Liver (tissue), 9 donors: Measurements from ENCODE around the gene COA8. TPM values are rescaled to one million over a fixed set of nuclear protein-coding genes. Genes with fewer than 3 reads are reported as not detected.

Experiments
- DNase-seq: peaks from one replicate; pipeline ENCODE4 v3.0.0-alpha.2; 2017; ENCODE audit warnings: low spot score
- H3K27ac ChIP-seq, 2 donors: one replicate each; pipeline ENCODE4 v1.7.0; 2013; ENCODE audit warnings: inconsistent platforms in 2 of 2, low read length in 2 of 2, control low read depth in 1 of 2, low read depth in 1 of 2, mild to moderate bottlenecking in 1 of 2
- H3K27me3 ChIP-seq, 4 donors: one replicate each; pipeline versions ENCODE4 v1.6.1 to v1.7.0; 2013; ENCODE audit warnings: low read length in 3 of 4, inconsistent platforms in 1 of 4, mild to moderate bottlenecking in 1 of 4, moderate library complexity in 1 of 4; ENCODE audit not compliant: control insufficient read depth in 4 of 4, insufficient read depth in 4 of 4
- H3K36me3 ChIP-seq, 4 donors: one replicate each; pipeline versions ENCODE4 v1.6.1 to v1.7.0; 2013; ENCODE audit warnings: low read length in 3 of 4, mild to moderate bottlenecking in 3 of 4, low read depth in 1 of 4, moderate library complexity in 1 of 4; ENCODE audit not compliant: control insufficient read depth in 4 of 4, insufficient read depth in 3 of 4
- H3K4me1 ChIP-seq, 4 donors: one replicate each; pipeline versions ENCODE4 v1.6.1 to v1.7.0; 2013; ENCODE audit warnings: low read length in 3 of 4, mild to moderate bottlenecking in 3 of 4, moderate library complexity in 1 of 4; ENCODE audit not compliant: control insufficient read depth in 4 of 4, insufficient read depth in 4 of 4
- H3K4me3 ChIP-seq, 3 donors: one replicate each; pipeline versions ENCODE4 v1.6.1 to v1.7.0; 2013; ENCODE audit warnings: low read length in 3 of 3, control low read depth in 1 of 3, low read depth in 1 of 3, mild to moderate bottlenecking in 1 of 3
- H3K9ac ChIP-seq, 2 donors: one replicate each; pipeline ENCODE4 v1.7.0; 2013; ENCODE audit warnings: low read length in 2 of 2, mild to moderate bottlenecking in 2 of 2, moderate library complexity in 2 of 2, control low read depth in 1 of 2, low read depth in 1 of 2
- H3K9me3 ChIP-seq, 4 donors: one replicate each; pipeline versions ENCODE4 v1.6.1 to v1.7.0; 2013; ENCODE audit warnings: low read length in 3 of 4; ENCODE audit not compliant: control insufficient read depth in 4 of 4
- FOXA1 ChIP-seq: IDR thresholded peaks from 2 replicates; pipeline ENCODE4 v1.6.1; 2016; ENCODE audit warnings: antibody characterized with exemption
- FOXA2 ChIP-seq: IDR thresholded peaks from 2 replicates; pipeline ENCODE4 v1.6.1; 2016; ENCODE audit warnings: antibody characterized with exemption
- GABPA ChIP-seq, 2 donors: IDR thresholded peaks in 1 of 2; conservative IDR thresholded peaks in 1 of 2; 2 replicates each; pipeline ENCODE4 v1.6.1; 2016; ENCODE audit warnings: antibody characterized with exemption in 2 of 2, mild to moderate bottlenecking in 1 of 2, moderate library complexity in 1 of 2
- HNF4G ChIP-seq: IDR thresholded peaks from 2 replicates; pipeline ENCODE4 v1.6.1; 2016; ENCODE audit warnings: antibody characterized with exemption
- JUND ChIP-seq, 2 donors: IDR thresholded peaks; 2 replicates each; pipeline ENCODE4 v1.6.1; 2016; ENCODE audit warnings: antibody characterized with exemption in 2 of 2
- NR2F2 ChIP-seq: IDR thresholded peaks from 2 replicates; pipeline ENCODE4 v1.6.1; 2016; ENCODE audit warnings: antibody characterized with exemption
- RAD21 ChIP-seq, 2 donors: IDR thresholded peaks; 2 replicates each; pipeline ENCODE4 v1.6.1; 2016; ENCODE audit warnings: antibody characterized with exemption in 2 of 2, mild to moderate bottlenecking in 2 of 2
- SP1 ChIP-seq: IDR thresholded peaks from 2 replicates; pipeline ENCODE4 v1.6.1; 2018; ENCODE audit warnings: antibody characterized with exemption, mild to moderate bottlenecking
- YY1 ChIP-seq: IDR thresholded peaks from 2 replicates; pipeline ENCODE4 v1.6.1; 2016; ENCODE audit warnings: antibody characterized with exemption, mild to moderate bottlenecking
- WGBS: extraction: QIAGEN DNeasy Blood & Tissue Kit; methylation state at CpG from one replicate; pipeline ENCODE4 v1.1.7; 2013; 5-methylcytosine and 5-hydroxymethylcytosine counted together
- polyA plus RNA-seq, 2 donors: library from polyadenylated mRNA; stranded (reverse) in 1 of 2; unstranded in 1 of 2; fragments of 200-250 nt in 1 of 2; fragments of >200 nt in 1 of 2; fragmentation: Nextera tagmentation in 1 of 2; extraction: Ambion mirVana in 1 of 2; gene quantifications; one replicate each; pipeline versions ENCODE4 v1.2.1 to v1.2.3, GENCODE V29; 2013 to 2015
- total RNA-seq, 2 donors: library from RNA; depleted of rRNA; stranded (reverse); fragments of >200 nt; gene quantifications; one replicate each; pipeline ENCODE4 v1.2.3, GENCODE V29; 2014
- TF ChIP-seq, protein P1 (sequence below): fragments of 150-350 bp; IDR thresholded peaks from 2 replicates; pipeline ENCODE4 v1.5.1; 2017; ENCODE audit warnings: improper control_type of control experiment, low read depth, low read length; ENCODE audit not compliant: missing input control
- TF ChIP-seq, protein P2 (sequence below): IDR thresholded peaks from 2 replicates; pipeline ENCODE4 v1.6.1; 2016; ENCODE audit warnings: antibody characterized with exemption
- TF ChIP-seq, protein P3 (sequence below): IDR thresholded peaks from 2 replicates; pipeline ENCODE4 v1.6.1; 2016; ENCODE audit warnings: antibody characterized with exemption, mild to moderate bottlenecking
- TF ChIP-seq, protein P4 (sequence below): IDR thresholded peaks from 2 replicates; pipeline ENCODE4 v1.6.1; 2016; ENCODE audit warnings: antibody characterized with exemption
- donor health status: healthy.
- donor health status: healthy.
- donor health status: healthy.
- donor health status: healthy.
- donor health status: healthy.

The COA8 gene
- total and polyA plus RNA-seq, 4 donors, result 8.3 to 35.5 (median 17.0) TPM

DNA sequence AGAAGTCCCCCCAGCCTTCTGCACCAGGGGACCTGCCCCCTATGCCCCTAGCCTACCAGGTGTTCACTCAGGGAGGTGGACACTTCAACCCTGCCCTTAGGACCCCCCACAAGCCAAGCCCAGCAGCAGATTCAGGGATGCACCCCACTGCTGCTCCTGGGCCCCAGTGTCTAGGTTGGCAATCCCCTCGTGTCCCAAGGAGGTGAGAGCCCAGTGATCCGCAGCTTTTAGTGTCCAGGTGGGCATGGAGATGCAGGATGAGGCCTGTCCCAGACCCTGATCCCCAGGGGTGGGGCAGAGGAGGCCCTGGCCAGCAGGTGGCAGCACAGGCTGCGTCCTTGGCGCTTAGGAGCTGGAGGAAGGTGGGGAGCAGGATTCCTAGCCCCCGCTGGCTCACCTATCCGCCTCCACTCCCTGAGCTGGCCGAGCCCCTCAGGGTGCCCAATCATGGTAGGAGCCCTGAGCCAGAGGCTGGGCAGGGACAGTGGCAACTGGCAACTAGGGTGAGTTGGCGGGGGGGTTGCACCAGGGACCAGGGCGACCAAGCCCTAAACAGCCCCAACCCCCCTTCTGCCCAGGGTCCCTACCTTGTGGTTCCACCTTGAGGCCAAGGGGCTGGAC, 44.2 kb upstream of the COA8 start:
- Histone ChIP-seq H3K9ac (no peak overlapping the region), H3K4me1 (peaks cover 4 to 41% (median 24%) of the 10 kb centered on the region in 4 donors), H3K36me3 (no peaks in the 10 kb centered on the region), H3K27ac (no peak overlapping the region), H3K9me3 (no peaks in the 10 kb centered on the region), H3K4me3 (no peak overlapping the region), H3K27me3 (no peaks in the 10 kb centered on the region)
- no peak for TF ChIP-seq JUND (IDR thresholded peaks at IDR 0.05)
- peak; percentile 81 to 91 for TF ChIP-seq RAD21 (IDR thresholded peaks at IDR 0.05)
- no peak for TF ChIP-seq FOXA2
- no peak for TF ChIP-seq NR2F2
- TF ChIP-seq, protein P1, sequence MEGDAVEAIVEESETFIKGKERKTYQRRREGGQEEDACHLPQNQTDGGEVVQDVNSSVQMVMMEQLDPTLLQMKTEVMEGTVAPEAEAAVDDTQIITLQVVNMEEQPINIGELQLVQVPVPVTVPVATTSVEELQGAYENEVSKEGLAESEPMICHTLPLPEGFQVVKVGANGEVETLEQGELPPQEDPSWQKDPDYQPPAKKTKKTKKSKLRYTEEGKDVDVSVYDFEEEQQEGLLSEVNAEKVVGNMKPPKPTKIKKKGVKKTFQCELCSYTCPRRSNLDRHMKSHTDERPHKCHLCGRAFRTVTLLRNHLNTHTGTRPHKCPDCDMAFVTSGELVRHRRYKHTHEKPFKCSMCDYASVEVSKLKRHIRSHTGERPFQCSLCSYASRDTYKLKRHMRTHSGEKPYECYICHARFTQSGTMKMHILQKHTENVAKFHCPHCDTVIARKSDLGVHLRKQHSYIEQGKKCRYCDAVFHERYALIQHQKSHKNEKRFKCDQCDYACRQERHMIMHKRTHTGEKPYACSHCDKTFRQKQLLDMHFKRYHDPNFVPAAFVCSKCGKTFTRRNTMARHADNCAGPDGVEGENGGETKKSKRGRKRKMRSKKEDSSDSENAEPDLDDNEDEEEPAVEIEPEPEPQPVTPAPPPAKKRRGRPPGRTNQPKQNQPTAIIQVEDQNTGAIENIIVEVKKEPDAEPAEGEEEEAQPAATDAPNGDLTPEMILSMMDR, result peak; percentile 83
- 31% methylated on average over 9 of the region's 9 CpGs for WGBS
- DNase-seq, result peak; percentile 71

DNA sequence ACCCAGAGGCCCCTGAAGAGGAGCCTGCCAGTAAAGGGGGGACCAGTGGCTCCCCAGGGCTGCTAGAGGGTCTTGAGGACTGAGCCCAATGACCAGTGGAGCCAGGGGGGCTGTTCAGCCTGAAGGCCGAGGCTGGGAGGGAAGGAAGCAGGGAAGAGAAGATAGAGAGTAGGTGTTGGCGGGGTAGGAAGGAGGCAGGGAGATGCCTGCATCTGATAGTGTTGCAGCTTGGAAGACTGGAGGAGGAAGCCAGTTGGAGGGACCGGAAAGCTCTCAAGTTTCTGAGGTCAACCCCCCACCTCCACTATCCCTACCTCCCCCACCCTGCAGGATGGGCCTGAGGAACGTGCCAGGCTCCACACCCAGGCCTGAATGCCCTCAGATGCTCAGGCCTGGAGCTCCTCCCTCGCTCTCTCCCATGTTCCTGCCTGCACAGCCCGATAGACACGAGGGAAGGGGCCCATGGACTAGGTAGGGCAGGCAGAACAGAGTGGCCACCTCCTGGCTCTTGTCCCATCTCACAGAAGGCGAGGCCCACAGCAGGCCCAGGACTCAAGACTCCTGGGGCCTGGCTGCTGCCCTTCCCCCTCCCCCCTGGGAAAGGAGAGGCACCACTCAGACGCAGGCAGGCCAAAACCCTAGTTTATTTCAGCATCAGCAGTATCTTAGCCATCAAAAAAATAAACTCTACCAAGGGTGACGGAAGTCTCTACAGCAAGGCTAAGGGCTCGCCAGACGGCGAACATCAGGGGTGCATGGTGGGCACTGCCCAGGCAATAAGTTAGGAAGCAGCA, 43.5 kb upstream of the COA8 start:
- Histone ChIP-seq H3K27me3 (no peaks in the 10 kb centered on the region), H3K4me1 (peaks cover 4 to 41% (median 24%) of the 10 kb centered on the region in 4 donors), H3K9me3 (no peaks in the 10 kb centered on the region), H3K4me3 (no peak overlapping the region), H3K27ac (no peak overlapping the region), H3K36me3 (no peaks in the 10 kb centered on the region), H3K9ac (no peak overlapping the region)
- 55% methylated on average over 13 of the region's 13 CpGs for WGBS
- TF ChIP-seq FOXA1 (no peak), GABPA (IDR thresholded peaks at IDR 0.05 in 1 of 2, conservative IDR thresholded peaks at IDR 0.05 in 1 of 2) (no peak), HNF4G (no peak), RAD21 (IDR thresholded peaks at IDR 0.05) (no peak), JUND (IDR thresholded peaks at IDR 0.05) (no peak), FOXA2 (no peak), NR2F2 (no peak), YY1 (no peak), SP1 (no peak)
- TF ChIP-seq, protein P2, sequence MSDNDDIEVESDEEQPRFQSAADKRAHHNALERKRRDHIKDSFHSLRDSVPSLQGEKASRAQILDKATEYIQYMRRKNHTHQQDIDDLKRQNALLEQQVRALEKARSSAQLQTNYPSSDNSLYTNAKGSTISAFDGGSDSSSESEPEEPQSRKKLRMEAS, result no peak
- TF ChIP-seq, protein P3, sequence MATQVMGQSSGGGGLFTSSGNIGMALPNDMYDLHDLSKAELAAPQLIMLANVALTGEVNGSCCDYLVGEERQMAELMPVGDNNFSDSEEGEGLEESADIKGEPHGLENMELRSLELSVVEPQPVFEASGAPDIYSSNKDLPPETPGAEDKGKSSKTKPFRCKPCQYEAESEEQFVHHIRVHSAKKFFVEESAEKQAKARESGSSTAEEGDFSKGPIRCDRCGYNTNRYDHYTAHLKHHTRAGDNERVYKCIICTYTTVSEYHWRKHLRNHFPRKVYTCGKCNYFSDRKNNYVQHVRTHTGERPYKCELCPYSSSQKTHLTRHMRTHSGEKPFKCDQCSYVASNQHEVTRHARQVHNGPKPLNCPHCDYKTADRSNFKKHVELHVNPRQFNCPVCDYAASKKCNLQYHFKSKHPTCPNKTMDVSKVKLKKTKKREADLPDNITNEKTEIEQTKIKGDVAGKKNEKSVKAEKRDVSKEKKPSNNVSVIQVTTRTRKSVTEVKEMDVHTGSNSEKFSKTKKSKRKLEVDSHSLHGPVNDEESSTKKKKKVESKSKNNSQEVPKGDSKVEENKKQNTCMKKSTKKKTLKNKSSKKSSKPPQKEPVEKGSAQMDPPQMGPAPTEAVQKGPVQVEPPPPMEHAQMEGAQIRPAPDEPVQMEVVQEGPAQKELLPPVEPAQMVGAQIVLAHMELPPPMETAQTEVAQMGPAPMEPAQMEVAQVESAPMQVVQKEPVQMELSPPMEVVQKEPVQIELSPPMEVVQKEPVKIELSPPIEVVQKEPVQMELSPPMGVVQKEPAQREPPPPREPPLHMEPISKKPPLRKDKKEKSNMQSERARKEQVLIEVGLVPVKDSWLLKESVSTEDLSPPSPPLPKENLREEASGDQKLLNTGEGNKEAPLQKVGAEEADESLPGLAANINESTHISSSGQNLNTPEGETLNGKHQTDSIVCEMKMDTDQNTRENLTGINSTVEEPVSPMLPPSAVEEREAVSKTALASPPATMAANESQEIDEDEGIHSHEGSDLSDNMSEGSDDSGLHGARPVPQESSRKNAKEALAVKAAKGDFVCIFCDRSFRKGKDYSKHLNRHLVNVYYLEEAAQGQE, result no peak
- TF ChIP-seq, protein P4, sequence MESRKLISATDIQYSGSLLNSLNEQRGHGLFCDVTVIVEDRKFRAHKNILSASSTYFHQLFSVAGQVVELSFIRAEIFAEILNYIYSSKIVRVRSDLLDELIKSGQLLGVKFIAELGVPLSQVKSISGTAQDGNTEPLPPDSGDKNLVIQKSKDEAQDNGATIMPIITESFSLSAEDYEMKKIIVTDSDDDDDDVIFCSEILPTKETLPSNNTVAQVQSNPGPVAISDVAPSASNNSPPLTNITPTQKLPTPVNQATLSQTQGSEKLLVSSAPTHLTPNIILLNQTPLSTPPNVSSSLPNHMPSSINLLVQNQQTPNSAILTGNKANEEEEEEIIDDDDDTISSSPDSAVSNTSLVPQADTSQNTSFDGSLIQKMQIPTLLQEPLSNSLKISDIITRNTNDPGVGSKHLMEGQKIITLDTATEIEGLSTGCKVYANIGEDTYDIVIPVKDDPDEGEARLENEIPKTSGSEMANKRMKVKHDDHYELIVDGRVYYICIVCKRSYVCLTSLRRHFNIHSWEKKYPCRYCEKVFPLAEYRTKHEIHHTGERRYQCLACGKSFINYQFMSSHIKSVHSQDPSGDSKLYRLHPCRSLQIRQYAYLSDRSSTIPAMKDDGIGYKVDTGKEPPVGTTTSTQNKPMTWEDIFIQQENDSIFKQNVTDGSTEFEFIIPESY, result no peak
- no peak for DNase-seq
